IPS-20b (cell line): ENCODE data around the gene IL1RAPL2.
"Not testable (repeated sequence)": the region's sequence is repeated elsewhere in the genome, so short reads cannot be mapped to it uniquely, and the experiment has no call there.

Source experiments
- H3K27ac ChIP-seq: one replicate; pipeline ENCODE4 v1.5.1; 2013; ENCODE audit warnings: low read length
- H3K27me3 ChIP-seq: 2 replicates; pipeline ENCODE4 v1.6.1; 2013; ENCODE audit warnings: mild to moderate bottlenecking, low read length, inconsistent platforms; ENCODE audit not compliant: insufficient read depth
- H3K36me3 ChIP-seq: 2 replicates; pipeline ENCODE4 v1.6.1; 2013; ENCODE audit warnings: low read depth, mild to moderate bottlenecking, inconsistent platforms, low read length, moderate library complexity; ENCODE audit not compliant: insufficient read depth
- H3K4me1 ChIP-seq: 2 replicates; pipeline ENCODE4 v1.6.1; 2013; ENCODE audit warnings: mild to moderate bottlenecking, control low read depth, inconsistent platforms, low read length, moderate library complexity; ENCODE audit not compliant: insufficient read depth
- H3K4me3 ChIP-seq: 2 replicates; pipeline ENCODE4 v1.5.1; 2013; ENCODE audit warnings: mild to moderate bottlenecking, low read length, inconsistent platforms
- H3K9ac ChIP-seq: 2 replicates; pipeline ENCODE4 v1.6.1; 2013; ENCODE audit warnings: low read depth, mild to moderate bottlenecking, inconsistent platforms, low read length, moderate library complexity
- H3K9me3 ChIP-seq: 2 replicates; pipeline ENCODE4 v1.6.1; 2013; ENCODE audit warnings: mild to moderate bottlenecking, low read depth, low read length, inconsistent platforms; ENCODE audit not compliant: insufficient read depth

The IL1RAPL2 gene

DNA sequence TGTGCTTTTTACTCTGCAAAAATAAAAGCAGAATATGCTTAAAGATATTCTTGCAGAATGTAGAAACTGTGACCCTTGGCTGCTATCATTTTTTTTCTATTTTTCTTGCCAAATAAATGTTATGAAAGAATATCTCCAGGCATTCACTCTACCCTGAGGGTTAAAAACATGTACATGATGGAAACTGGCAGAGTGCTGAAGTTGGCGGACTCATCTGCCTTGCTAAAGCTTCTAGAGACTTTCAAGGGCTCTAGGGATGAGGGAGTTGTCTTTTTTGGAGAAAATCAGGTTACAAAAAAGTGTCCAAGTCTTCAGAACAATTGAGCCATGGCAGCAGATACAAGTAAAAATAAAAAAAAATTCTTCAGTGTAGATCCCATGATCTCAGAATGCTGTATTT is 1215.8 kb downstream of the IL1RAPL2 start:
- no peak overlapping the region for H3K9ac ChIP-seq
- no peak overlapping the region for H3K27ac ChIP-seq
- no peaks in the 10 kb centered on the region for H3K9me3 ChIP-seq
- H3K36me3 ChIP-seq = no peaks in the 10 kb centered on the region
- no peaks in the 10 kb centered on the region for H3K4me1 ChIP-seq
- no peaks in the 10 kb centered on the region for H3K27me3 ChIP-seq
- no peak overlapping the region for H3K4me3 ChIP-seq

DNA sequence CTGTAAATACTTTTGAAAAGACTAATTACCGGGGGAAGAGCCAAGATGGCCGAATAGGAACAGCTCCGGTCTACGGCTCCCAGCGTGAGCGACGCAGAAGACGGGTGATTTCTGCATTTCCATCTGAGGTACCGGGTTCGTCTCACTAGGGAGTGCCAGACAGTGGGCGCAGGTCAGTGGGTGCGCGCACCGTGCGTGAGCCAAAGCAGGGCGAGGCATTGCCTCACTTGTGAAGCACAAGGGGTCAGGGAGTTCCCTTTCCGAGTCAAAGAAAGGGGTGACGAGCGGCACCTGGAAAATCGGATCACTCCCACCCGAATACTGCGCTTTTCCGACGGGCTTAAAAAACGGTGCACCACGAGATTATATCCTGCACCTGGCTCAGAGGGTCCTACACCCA is 1230.9 kb downstream of the IL1RAPL2 start:
- H3K27me3 ChIP-seq, H3K27ac ChIP-seq, H3K9ac ChIP-seq, H3K4me3 ChIP-seq, H3K4me1 ChIP-seq, H3K36me3 ChIP-seq, H3K9me3 ChIP-seq: not testable (repeated sequence)

DNA sequence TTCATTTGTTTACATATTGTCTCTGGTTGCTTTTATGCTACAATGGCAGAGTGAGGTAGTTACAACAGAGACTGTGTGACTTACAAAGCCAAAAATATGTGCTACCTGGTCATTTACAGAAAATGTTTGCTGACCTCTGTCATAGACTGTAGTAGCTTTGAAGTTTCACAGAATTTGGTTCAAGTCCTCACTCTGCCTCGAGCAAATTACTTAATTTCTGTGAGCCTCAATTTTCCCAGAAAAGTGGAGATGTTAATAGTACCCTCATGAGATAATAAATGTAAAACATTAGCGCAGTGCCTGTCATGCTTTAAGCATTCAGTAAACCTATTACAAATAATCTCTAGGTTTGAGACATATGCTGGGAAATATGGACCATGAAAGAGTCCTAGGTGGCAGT is 1237.9 kb downstream of the IL1RAPL2 start:
- Histone ChIP-seq H3K36me3 (no peaks in the 10 kb centered on the region), H3K9ac (no peak overlapping the region), H3K9me3 (no peaks in the 10 kb centered on the region)

DNA sequence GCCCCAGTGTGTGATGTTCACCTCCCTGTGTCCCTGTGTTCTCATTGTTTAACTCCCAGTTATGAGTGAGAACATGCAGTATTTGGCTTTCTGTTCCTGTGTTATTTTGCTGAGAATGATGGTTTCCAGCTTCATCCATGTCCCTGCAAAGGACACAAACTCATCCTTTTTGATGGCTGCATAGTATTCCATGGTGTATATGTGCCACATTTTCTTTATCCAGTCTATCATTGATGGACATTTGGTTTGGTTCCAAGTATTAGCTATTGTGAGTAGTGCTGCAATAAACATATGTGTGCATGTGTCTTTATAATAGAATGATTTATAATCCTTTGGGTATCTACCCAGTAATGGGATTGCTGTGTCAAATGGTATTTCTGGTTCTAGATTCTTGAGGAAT is 1239.7 kb downstream of the IL1RAPL2 start:
- H3K9ac ChIP-seq, H3K9me3 ChIP-seq, H3K36me3 ChIP-seq, H3K4me1 ChIP-seq, H3K27me3 ChIP-seq, H3K4me3 ChIP-seq, H3K27ac ChIP-seq: not testable (repeated sequence)

More for the DNA sequence above, 1237.9 kb downstream of the IL1RAPL2 start:
- no peak overlapping the region for H3K4me3 ChIP-seq
- no peaks in the 10 kb centered on the region for H3K27me3 ChIP-seq
- no peaks in the 10 kb centered on the region for H3K4me1 ChIP-seq
- H3K27ac ChIP-seq = no peak overlapping the region

DNA sequence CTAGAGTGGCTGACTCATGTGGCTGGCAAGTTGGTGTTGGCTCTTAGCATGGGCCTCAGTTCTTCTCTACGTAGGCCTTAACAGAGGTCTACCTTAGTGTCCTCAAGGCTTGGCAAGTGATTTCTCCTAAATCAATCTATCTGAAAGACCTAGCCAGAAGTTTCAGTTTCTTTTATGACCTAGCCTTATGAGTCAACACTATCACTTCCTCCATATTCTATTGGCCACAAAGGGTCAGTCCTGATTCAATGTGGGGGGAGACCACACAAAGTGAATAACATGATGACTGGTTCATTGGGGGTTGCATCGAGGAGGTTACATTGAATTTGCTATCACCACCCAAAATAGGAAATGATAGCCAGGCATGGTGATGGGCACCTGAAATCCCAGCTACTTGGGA is 1250.5 kb downstream of the IL1RAPL2 start:
- Histone ChIP-seq H3K36me3 (no peaks in the 10 kb centered on the region), H3K9me3 (no peaks in the 10 kb centered on the region), H3K27me3 (peaks cover 19% of the 10 kb centered on the region), H3K4me1 (no peaks in the 10 kb centered on the region; the same call in 1 of the 2 replicates), H3K27ac (no peak overlapping the region), H3K4me3 (no peak overlapping the region), H3K9ac (no peak overlapping the region)
